Measurements from ENCODE around the gene ITGB1.
"Not testable (repeated sequence)": the region's sequence is repeated elsewhere in the genome, so short reads cannot be mapped to it uniquely, and the experiment has no call there.

DNA sequence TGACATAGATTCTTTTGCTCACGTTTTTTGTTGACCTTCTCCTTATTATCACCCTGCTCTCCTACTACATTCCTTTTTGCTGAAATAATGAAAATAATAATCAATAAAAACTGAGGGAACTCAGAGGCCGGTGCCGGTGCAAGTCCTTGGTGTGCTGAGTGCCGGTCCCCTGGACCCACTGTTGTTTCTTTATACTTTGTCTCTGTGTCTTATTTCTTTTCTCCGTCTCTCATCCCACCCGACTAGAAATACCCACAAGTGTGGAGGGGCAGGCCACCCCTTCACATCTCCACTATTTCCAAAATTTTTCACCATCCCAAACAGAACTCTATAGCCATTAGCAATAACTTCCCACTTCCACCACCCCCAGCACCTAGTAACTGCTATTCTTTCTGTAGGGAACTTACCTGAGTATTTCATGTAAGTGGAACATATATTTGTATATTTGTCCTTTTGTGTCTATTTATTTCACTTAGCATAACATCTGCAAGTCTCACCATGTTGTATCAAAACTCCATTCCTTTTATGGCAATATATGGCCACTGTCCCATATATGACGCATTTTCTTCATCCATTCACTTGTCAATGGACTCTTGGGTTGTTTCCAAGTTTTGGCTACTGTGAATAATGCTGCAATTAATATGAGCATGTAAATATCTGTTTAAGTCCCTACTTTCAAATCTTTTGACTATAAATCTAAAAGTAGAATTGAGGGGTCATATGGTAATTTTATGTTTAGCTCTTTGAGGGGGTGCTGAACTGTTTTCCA, 62.6 kb downstream of the ITGB1 start:
- not testable (repeated sequence) for TF ChIP-seq POLR2A (IDR thresholded peaks at IDR 0.05)
- TF ChIP-seq, protein P1, sequence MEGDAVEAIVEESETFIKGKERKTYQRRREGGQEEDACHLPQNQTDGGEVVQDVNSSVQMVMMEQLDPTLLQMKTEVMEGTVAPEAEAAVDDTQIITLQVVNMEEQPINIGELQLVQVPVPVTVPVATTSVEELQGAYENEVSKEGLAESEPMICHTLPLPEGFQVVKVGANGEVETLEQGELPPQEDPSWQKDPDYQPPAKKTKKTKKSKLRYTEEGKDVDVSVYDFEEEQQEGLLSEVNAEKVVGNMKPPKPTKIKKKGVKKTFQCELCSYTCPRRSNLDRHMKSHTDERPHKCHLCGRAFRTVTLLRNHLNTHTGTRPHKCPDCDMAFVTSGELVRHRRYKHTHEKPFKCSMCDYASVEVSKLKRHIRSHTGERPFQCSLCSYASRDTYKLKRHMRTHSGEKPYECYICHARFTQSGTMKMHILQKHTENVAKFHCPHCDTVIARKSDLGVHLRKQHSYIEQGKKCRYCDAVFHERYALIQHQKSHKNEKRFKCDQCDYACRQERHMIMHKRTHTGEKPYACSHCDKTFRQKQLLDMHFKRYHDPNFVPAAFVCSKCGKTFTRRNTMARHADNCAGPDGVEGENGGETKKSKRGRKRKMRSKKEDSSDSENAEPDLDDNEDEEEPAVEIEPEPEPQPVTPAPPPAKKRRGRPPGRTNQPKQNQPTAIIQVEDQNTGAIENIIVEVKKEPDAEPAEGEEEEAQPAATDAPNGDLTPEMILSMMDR (IDR thresholded peaks at IDR 0.05): not testable (repeated sequence)
